SU-DHL-6 (cell line): ENCODE results near the gene SYTL5.

Source experiments
- CTCF ChIP-seq: fragments of 200-600 bp; sonication (generic); IDR thresholded peaks from one replicate; pipeline ENCODE4 v1.5.1; 2017; ENCODE audit warnings: antibody characterized with exemption, mild to moderate bottlenecking, low read length, moderate library complexity; ENCODE audit not compliant: insufficient read depth, poor library complexity, severe bottlenecking
- EZH2phosphoT487 ChIP-seq: fragments of 200-600 bp; sonication (generic), shearing (Covaris generic); conservative IDR thresholded peaks from 2 replicates; pipeline ENCODE4 v1.6.1; 2018; ENCODE audit warnings: mild to moderate bottlenecking, antibody characterized with exemption, low read length, moderate library complexity, mixed read lengths

GRCh38 chrX:38106991-38107655, 100.8 kb downstream of the SYTL5 start:
- TF ChIP-seq CTCF, result no peak
- no peak for TF ChIP-seq EZH2phosphoT487
